Right cardiac atrium (tissue), 5 donors: ENCODE data around the gene CFAP70. TPM values are rescaled to one million over a fixed set of nuclear protein-coding genes. Genes with fewer than 3 reads are reported as not detected.
"Not testable (repeated sequence)": the region's sequence is repeated elsewhere in the genome, so short reads cannot be mapped to it uniquely, and the experiment has no call there.

Experiments used
- ATAC-seq, 2 donors: fragments of 200-7000 bp; cut with Tn5 transposase; one replicate each; pipeline versions ENCODE4 v1.8.0 to v1.9.1; 2020; ENCODE audit warnings: moderate library complexity in 2 of 2, mild to moderate bottlenecking in 1 of 2
- DNase-seq, 3 donors: peaks; one replicate each; pipeline ENCODE4 v3.0.0-alpha.2; 2020
- H3K27ac ChIP-seq: one replicate; pipeline ENCODE4 v1.5.1; 2013; ENCODE audit warnings: mild to moderate bottlenecking, low read length, control low read depth, moderate library complexity
- H3K27me3 ChIP-seq: one replicate; pipeline ENCODE4 v1.6.1; 2013; ENCODE audit not compliant: control insufficient read depth, insufficient read depth
- H3K4me1 ChIP-seq: one replicate; pipeline ENCODE4 v1.6.1; 2013; ENCODE audit warnings: low read length; ENCODE audit not compliant: control insufficient read depth, insufficient read depth
- H3K4me3 ChIP-seq: one replicate; pipeline ENCODE4 v1.5.1; 2013; ENCODE audit warnings: low read length, control low read depth
- H3K9me3 ChIP-seq: one replicate; pipeline ENCODE4 v1.6.1; 2013; ENCODE audit warnings: low read length; ENCODE audit not compliant: control insufficient read depth
- WGBS: extraction: QIAGEN DNeasy Blood & Tissue Kit; methylation state at CpG from one replicate; pipeline ENCODE4 v1.1.7; 2013; 5-methylcytosine and 5-hydroxymethylcytosine counted together
- intact Hi-C, 4 donors: fragments of 100-400 bp; cut with DNase I; formaldehyde crosslinking; loops; one replicate each; pipeline versions ENCODE4 v1.11.0 to v1.14.0; 2022 to 2023
- polyA plus RNA-seq: library from polyadenylated mRNA; stranded (reverse); fragments of 200-250 nt; gene quantifications from one replicate; pipeline ENCODE4 v1.2.3, GENCODE V29; 2013
- total RNA-seq, 4 donors: library from RNA; stranded (reverse); fragmentation: NEBNext Ultra II Directional; extraction: Animal tissue kit (Norgen Biotek cat#: 25700); gene quantifications; one replicate each; pipeline ENCODE4 v1.2.1, GENCODE V29; 2021
- donor health status: healthy with polysubstance abuse.
- donor health status: DM: no; HTN: yes; CAD: no.
- donor health status: DM: no; HTN: no; CAD: no.
- donor health status: DM: no; HTN: yes; CAD: no; lungs with severe emphysema.
- donor health status: DM: yes; HTN: yes; CAD: no.

The CFAP70 gene
- total and polyA plus RNA-seq, 5 donors = 1.2 to 2.3 (median 1.8) TPM

DNA sequence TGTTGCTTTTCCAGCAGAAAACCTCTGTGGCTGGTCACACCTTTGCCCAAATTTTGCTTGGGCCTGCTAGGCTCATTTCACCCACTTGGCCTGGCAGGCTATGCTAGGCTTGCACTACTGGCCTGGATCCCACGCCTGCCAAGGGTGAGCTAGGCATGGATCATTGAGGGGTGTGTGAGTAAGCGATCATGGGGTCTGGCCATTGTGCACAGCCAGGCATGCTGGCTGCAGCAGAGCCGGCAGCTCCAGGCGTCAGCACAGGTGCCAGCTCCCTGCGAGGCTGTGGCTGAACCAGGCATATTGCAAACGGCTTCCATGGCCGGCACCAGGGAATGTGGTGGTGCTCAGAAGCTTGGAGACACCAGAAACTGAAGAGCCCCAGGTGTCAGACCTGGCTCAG is 19.2 kb downstream of the CFAP70 start:
- Histone ChIP-seq H3K4me1 (no peaks in the 10 kb centered on the region), H3K4me3 (no peak overlapping the region), H3K27me3 (no peaks in the 10 kb centered on the region), H3K9me3 (no peaks in the 10 kb centered on the region), H3K27ac (no peak overlapping the region)
- DNase-seq (peak in 1 of 3 donors; percentile 25), ATAC-seq (no peak)
- intact Hi-C loops = no loop called here
- 84% methylated on average over 7 of the region's 7 CpGs for WGBS

DNA sequence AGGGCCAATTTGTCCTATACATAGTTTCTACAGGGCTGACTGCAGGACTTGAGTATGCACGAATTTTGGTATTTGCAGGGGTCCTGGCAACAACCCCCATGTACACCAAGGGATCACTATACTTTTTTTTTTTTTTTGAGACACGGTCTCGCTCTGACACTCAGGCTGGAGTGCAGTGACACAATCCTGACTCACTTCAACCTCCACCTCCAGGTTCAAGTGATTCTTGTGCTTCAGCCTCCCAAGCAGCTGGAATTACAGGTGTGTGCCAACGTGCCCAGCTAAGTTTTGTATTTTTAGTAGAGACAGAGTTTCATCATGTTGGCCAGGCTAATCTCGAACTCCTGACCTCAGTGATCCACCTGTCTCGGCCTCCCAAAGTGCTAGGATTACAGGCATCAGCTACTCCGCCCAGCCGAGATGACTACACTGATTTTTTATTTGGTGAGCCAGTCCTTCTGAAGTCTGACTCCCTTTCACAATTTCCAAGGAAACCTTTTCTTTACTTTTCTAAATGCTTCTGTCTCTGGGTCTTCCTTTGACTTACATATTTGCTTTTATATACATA is 19.8 kb downstream of the CFAP70 start:
- ATAC-seq (no peak), DNase-seq (no peak)
- 82% methylated on average over 8 of the region's 8 CpGs for WGBS
- intact Hi-C loops = no loop called here
- H3K4me3 ChIP-seq = no peak overlapping the region
- H3K9me3 ChIP-seq = no peaks in the 10 kb centered on the region
- H3K27me3 ChIP-seq = no peaks in the 10 kb centered on the region
- H3K27ac ChIP-seq = no peak overlapping the region
- no peaks in the 10 kb centered on the region for H3K4me1 ChIP-seq

DNA sequence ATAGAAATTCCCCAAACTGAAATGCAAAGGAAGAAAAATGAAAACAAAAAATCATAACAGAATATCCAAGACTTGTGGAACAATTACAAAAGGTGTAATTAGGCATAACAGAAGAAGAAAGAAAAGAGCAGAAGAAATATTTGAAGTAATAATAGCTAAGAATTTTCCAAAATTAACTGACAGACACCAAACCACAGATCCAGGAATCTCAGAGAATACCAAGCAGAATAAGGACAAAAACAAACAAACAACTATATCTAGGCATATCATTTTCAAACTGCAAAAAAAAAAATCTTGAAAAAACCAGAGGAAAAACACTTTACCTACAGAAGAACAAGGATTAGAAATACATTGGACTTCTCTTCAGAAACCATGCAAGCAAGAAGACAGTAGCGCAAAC is 25.5 kb downstream of the CFAP70 start:
- 100% methylated on average over 1 of the region's 1 CpG for WGBS
- no peak overlapping the region for H3K4me3 ChIP-seq
- H3K27ac ChIP-seq = no peak overlapping the region
- no peaks in the 10 kb centered on the region for H3K9me3 ChIP-seq
- H3K4me1 ChIP-seq = no peaks in the 10 kb centered on the region
- intact Hi-C loops = no loop called here
- ATAC-seq (no peak), DNase-seq (no peak)
- H3K27me3 ChIP-seq = no peaks in the 10 kb centered on the region

DNA sequence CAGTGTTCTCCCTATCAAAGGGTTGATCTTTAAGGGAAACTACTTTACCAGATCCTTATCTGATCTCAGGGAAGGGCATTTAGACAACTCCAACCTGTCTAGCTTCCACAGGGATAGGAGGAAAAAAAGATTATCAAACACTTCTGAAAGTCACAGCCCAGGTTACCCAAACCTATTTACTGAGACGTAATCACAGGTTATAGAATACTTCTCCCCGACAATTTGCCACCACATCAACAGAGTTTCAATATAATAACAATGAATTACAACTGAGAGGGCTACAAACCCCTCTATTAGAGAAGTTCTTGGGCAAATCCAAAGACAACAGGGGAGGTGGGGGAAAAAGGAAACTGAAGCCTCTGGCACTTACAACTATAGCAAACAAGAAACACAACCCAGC is 26.3 kb downstream of the CFAP70 start:
- 70% methylated on average over 2 of the region's 2 CpGs for WGBS
- DNase-seq (no peak), ATAC-seq (no peak)

DNA sequence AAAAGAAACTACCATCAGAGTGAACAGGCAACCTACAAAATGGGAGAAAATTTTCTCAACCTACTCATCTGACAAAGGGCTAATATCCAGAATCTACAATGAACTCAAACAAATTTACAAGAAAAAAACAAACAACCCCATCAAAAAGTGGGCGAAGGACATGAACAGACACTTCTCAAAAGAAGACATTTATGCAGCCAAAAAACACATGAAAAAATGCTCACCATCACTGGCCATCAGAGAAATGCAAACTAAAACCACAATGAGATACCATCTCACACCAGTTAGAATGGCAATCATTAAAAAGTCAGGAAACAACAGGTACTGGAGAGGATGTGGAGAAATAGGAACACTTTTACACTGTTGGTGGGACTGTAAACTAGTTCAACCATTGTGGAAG is 30.1 kb downstream of the CFAP70 start:
- H3K27ac ChIP-seq, H3K9me3 ChIP-seq, H3K4me3 ChIP-seq, DNase-seq, ATAC-seq, intact Hi-C loops, H3K4me1 ChIP-seq, H3K27me3 ChIP-seq: not testable (repeated sequence)
- WGBS = no CpG with 5 or more reads among the region's 1 CpG

More for the DNA sequence above, 26.3 kb downstream of the CFAP70 start:
- Histone ChIP-seq H3K9me3 (no peaks in the 10 kb centered on the region), H3K4me1 (no peaks in the 10 kb centered on the region), H3K27me3 (no peaks in the 10 kb centered on the region), H3K27ac (no peak overlapping the region), H3K4me3 (no peak overlapping the region)
- intact Hi-C loops = no loop called here

DNA sequence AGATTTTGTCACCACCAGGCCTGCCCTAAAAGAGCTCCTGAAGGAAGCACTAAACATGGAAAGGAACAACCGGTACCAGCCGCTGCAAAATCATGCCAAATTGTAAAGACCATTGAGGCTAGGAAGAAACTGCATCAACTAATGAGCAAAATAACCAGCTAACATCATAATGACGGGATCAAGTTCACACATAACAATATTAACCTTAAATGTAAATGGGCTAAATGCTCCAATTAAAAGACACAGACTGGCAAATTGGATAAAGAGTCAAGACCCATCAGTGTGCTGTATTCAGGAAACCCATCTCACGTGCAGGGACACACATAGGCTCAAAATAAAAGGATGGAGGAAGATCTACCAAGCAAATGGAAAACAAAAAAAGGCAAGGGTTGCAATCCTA is 33.4 kb downstream of the CFAP70 start:
- DNase-seq, ATAC-seq, H3K27me3 ChIP-seq, H3K9me3 ChIP-seq, H3K27ac ChIP-seq, intact Hi-C loops, H3K4me1 ChIP-seq, H3K4me3 ChIP-seq: not testable (repeated sequence)
- 83% methylated on average over 1 of the region's 4 CpGs for WGBS

DNA sequence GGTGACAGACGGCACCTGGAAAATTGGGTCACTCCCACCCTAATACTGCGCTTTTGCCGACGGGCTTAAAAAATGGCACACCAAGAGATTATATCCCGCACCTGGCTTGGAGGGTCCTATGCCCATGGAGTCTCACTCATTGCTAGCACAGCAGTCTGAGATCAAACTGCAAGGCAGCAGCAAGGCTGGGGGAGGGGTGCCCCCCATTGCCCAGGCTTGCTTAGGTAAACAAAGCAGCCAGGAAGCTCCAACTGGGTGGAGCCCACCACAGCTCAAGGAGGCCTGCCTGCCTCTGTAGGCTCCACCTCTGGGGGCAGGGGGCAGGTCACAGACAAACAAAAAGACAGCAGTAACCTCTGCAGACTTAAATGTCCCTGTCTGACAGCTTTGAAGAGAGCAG is 35.1 kb downstream of the CFAP70 start:
- ATAC-seq, H3K4me3 ChIP-seq, H3K27me3 ChIP-seq, DNase-seq, H3K9me3 ChIP-seq, H3K27ac ChIP-seq, intact Hi-C loops, H3K4me1 ChIP-seq: not testable (repeated sequence)
- 100% methylated on average over 5 of the region's 5 CpGs for WGBS

DNA sequence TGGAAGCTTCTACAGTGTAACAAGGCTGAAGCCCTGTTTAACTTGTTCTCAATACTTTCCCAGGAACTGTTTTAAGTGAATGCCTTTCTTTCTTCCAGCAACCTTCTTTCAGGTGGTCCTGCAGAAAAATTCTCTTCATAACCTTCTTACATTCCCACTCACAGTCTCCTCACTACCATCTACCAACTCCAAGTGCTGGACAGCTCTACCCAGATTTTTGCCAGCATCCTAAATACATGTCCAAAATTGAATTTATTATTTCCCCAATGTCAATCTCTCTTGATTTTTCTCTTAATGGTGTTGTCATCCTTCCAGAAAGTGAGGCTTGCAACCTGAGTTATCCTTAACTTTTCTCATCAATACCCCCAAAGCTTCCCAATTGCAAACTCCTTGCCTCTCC is 48.2 kb downstream of the CFAP70 start:
- ATAC-seq (no peak), DNase-seq (no peak)
- Histone ChIP-seq H3K4me3 (no peak overlapping the region), H3K27me3 (no peaks in the 10 kb centered on the region), H3K4me1 (no peaks in the 10 kb centered on the region), H3K27ac (no peak overlapping the region), H3K9me3 (no peaks in the 10 kb centered on the region)
- intact Hi-C loops = no loop called here

DNA sequence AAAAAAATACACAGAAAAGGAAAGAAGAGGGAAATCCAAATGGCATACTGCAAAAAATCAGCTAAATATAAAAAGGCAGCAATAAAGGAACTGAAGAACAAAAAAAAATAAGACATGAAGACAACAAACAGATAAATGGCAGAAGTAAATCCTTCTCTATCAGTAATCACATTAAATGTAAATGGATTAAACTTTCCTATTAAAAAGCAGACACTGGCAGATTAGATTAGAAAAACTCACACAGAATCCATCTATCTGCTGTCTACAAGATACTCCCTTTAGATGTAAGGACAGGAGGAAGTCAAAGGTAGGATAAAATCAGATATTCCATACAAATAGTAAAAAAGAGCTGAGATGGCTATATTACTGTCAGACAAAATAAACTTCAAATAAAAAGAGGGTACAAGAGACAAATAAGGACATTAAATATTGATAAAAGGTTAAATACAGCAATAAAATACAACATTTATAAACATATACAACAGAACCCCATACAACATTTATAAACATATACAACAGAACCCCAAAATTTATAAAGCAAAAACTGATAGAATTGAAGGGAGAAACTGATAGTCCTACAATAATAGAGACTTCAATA is 51.4 kb downstream of the CFAP70 start:
- Histone ChIP-seq H3K4me1 (no peaks in the 10 kb centered on the region), H3K9me3 (no peaks in the 10 kb centered on the region), H3K27me3 (no peaks in the 10 kb centered on the region), H3K27ac (no peak overlapping the region), H3K4me3 (no peak overlapping the region)
- ATAC-seq (no peak), DNase-seq (no peak)
- intact Hi-C loops = no loop called here

DNA sequence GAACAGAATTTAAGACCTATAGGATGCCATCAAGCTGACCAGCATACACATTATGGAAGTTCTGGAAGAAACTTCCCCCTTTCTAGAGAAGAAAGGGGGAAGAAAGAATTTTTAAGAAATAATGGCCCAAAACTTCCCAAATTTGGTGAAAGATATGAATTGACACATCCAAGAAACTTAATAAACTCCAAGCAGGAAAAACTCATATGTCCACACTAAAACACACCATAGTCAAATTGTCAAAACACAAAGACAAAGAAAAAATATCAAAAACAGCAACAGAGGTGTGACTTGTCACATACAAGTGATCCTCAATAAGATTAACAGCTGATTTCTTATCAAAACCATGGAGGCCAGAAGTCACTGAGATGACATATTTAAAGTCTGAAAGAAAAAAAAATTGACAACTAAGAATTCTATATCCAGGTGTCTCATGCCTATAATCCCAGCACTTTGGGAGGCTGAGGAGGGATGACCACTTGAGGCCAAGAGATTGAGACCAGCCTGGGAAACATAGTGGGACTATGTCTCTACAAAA is 52.4 kb downstream of the CFAP70 start:
- intact Hi-C loops = no loop called here
- Histone ChIP-seq H3K27ac (no peak overlapping the region), H3K9me3 (no peaks in the 10 kb centered on the region), H3K4me3 (no peak overlapping the region), H3K27me3 (no peaks in the 10 kb centered on the region), H3K4me1 (no peaks in the 10 kb centered on the region)
- ATAC-seq (no peak), DNase-seq (no peak)

DNA sequence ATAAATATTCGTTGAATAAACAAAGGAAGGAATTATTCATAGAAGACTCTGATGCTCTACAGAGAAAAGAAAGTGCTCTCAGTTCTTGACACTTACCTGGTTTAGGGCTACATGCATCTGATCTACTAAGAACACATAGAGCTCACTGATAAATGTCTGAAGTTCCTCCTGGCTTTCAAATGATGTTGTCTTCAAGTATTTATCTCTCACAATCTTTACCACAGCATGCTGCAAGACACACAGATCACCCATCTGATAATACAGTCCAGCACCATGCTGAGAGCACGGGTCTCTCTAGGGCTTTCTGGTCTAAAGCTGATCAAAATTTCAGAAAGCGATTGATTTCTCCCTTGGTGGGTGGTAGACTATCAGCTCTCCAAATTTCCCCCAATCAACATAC is 61.7 kb downstream of the CFAP70 start:
- ATAC-seq = no peak
- no peak overlapping the region for H3K27ac ChIP-seq

DNA sequence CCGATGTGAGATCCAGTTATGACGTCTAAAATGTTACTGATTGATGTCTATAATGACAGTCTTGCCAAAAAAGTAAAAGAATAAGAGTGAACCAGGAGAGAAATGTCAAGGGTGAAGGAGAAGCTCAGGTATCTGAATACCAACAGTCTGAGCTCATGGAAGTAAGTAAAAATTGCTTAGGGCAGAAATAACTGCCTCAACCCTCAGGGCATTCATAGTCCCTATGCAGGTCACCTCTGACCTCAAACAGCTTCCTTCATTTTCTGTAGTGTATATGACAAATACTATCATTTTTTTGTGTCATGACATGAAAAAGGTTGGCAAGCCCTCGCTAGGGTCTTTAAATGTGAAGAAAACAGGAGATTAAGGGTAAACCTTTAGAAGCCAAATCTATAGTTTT is 65.2 kb downstream of the CFAP70 start:
- DNase-seq (no peak), ATAC-seq (no peak)
- intact Hi-C loops = no loop called here
- Histone ChIP-seq H3K4me1 (no peaks in the 10 kb centered on the region), H3K9me3 (no peaks in the 10 kb centered on the region), H3K27ac (no peak overlapping the region), H3K27me3 (no peaks in the 10 kb centered on the region), H3K4me3 (no peak overlapping the region)
- 79% methylated on average over 3 of the region's 3 CpGs for WGBS

More for the DNA sequence above, 61.7 kb downstream of the CFAP70 start:
- H3K4me3 ChIP-seq = no peak overlapping the region
- no peaks in the 10 kb centered on the region for H3K9me3 ChIP-seq
- intact Hi-C loops = no loop called here
- no peak for DNase-seq
- WGBS = 75% methylated on average over 3 of the region's 3 CpGs
- no peaks in the 10 kb centered on the region for H3K27me3 ChIP-seq
- no peaks in the 10 kb centered on the region for H3K4me1 ChIP-seq
